Hepatocyte (in vitro differentiated cells): ENCODE data around the gene XCL2. TPM values are rescaled to one million over a fixed set of nuclear protein-coding genes. Genes with fewer than 3 reads are reported as not detected.
A peak's percentile ranks its signal among the peaks of the same experiment; 100 is the strongest.
"Not testable (repeated sequence)": the region's sequence is repeated elsewhere in the genome, so short reads cannot be mapped to it uniquely, and the experiment has no call there.

ENCODE experiments used
- DNase-seq: peaks from one replicate; pipeline ENCODE4 v3.0.0-alpha.2; 2016; ENCODE audit warnings: low spot score
- H2AFZ ChIP-seq: fragments of 200-600 bp; sonication (generic); 2 replicates; pipeline ENCODE4 v1.6.0; 2016; ENCODE audit warnings: antibody characterized with exemption, mild to moderate bottlenecking
- H3K27ac ChIP-seq: fragments of 200-600 bp; sonication (generic); 2 replicates; pipeline ENCODE4 v1.5.1; 2016; ENCODE audit warnings: mild to moderate bottlenecking
- H3K27me3 ChIP-seq: fragments of 200-600 bp; sonication (generic); 2 replicates; pipeline ENCODE4 v1.6.1; 2016
- H3K36me3 ChIP-seq: fragments of 200-600 bp; sonication (generic); replicated peaks from 2 replicates; pipeline ENCODE4 v1.5.1; 2016; ENCODE audit warnings: low read depth; ENCODE audit not compliant: insufficient read depth
- H3K4me1 ChIP-seq: fragments of 200-600 bp; sonication (generic); 2 replicates; pipeline ENCODE4 v1.5.1; 2016; ENCODE audit warnings: mild to moderate bottlenecking, moderate library complexity; ENCODE audit not compliant: insufficient read depth
- H3K4me2 ChIP-seq: fragments of 200-600 bp; sonication (generic); 2 replicates; pipeline ENCODE4 v1.6.0; 2016
- H3K4me3 ChIP-seq: fragments of 200-600 bp; sonication (generic); 2 replicates; pipeline ENCODE4 v1.5.1; 2016; ENCODE audit warnings: mild to moderate bottlenecking
- H3K79me2 ChIP-seq: fragments of 200-600 bp; sonication (generic); 2 replicates; pipeline ENCODE4 v1.6.0; 2017; ENCODE audit warnings: mild to moderate bottlenecking
- H3K9me2 ChIP-seq: fragments of 200-600 bp; sonication (generic); replicated peaks from 2 replicates; pipeline ENCODE4 v1.6.0; 2017; ENCODE audit warnings: mild to moderate bottlenecking; ENCODE audit not compliant: insufficient read depth
- H3K9me3 ChIP-seq: fragments of 200-600 bp; sonication (generic); 2 replicates; pipeline ENCODE4 v1.5.1; 2016; ENCODE audit warnings: low read depth, mild to moderate bottlenecking
- H4K20me1 ChIP-seq: fragments of 200-600 bp; sonication (generic); 2 replicates; pipeline ENCODE4 v1.6.0; 2016; ENCODE audit warnings: mild to moderate bottlenecking; ENCODE audit not compliant: insufficient read depth, poor library complexity, severe bottlenecking
- EZH2 ChIP-seq: fragments of 200-600 bp; sonication (generic); IDR thresholded peaks from 2 replicates; pipeline ENCODE4 v1.6.1; 2016; ENCODE audit warnings: antibody characterized with exemption, mild to moderate bottlenecking, borderline replicate concordance
- EZH2phosphoT487 ChIP-seq: fragments of 200-600 bp; sonication (generic); IDR thresholded peaks from one replicate; pipeline ENCODE4 v1.6.1; 2018; ENCODE audit warnings: antibody characterized with exemption, mild to moderate bottlenecking, low read depth, moderate library complexity; ENCODE audit not compliant: unreplicated experiment, severe bottlenecking
- whole genome bisulfite sequencing: methylation state at CpG from one replicate; pipeline ENCODE4 v1.1.6; 2016; ENCODE audit warnings: low lambda C conversion rate; ENCODE audit errors: missing lambda C conversion rate; 5-methylcytosine and 5-hydroxymethylcytosine counted together
- polyA plus RNA-seq: library from polyadenylated mRNA; unstranded; fragments of >200 nt; fragmentation: Nextera tagmentation; extraction: Ambion mirVana; gene quantifications from 2 replicates; pipeline ENCODE4 v1.2.1, GENCODE V29; 2016
- total RNA-seq: library from RNA; depleted of rRNA; stranded (reverse); fragments of >200 nt; gene quantifications from 2 replicates; pipeline ENCODE4 v1.2.3, GENCODE V29; 2014
- TF ChIP-seq, protein P1 (sequence below): fragments of 200-600 bp; sonication (generic); IDR thresholded peaks from 2 replicates; pipeline ENCODE4 v1.5.1; 2016; ENCODE audit warnings: antibody characterized with exemption, mild to moderate bottlenecking; ENCODE audit not compliant: poor library complexity

Gene XCL2
- total and polyA plus RNA-seq, 2 experiments from 2014 or later, result not detected

GRCh38 chr1:168574234-168574633 lies 30.4 kb upstream of the XCL2 start:
- H3K4me1 ChIP-seq, result not testable (repeated sequence)

GRCh38 chr1:168572633-168573032 lies 28.8 kb upstream of the XCL2 start:
- WGBS, result 96% methylated on average over 3 of the region's 3 CpGs
- no peaks in the 10 kb centered on the region for H3K9me3 ChIP-seq
- no peaks in the 10 kb centered on the region for H3K36me3 ChIP-seq
- H3K27ac ChIP-seq, result no peak overlapping the region
- no peak overlapping the region for H2AFZ ChIP-seq
- H3K9me2 ChIP-seq, result no peaks in the 10 kb centered on the region
- H3K27me3 ChIP-seq, result no peaks in the 10 kb centered on the region
- DNase-seq, result no peak
- no peak overlapping the region for H3K4me3 ChIP-seq
- H3K4me1 ChIP-seq, result no peaks in the 10 kb centered on the region
- H4K20me1 ChIP-seq, result no peaks in the 10 kb centered on the region
- H3K4me2 ChIP-seq, result no peak overlapping the region
- no peaks in the 10 kb centered on the region for H3K79me2 ChIP-seq
- TF ChIP-seq, protein P1, sequence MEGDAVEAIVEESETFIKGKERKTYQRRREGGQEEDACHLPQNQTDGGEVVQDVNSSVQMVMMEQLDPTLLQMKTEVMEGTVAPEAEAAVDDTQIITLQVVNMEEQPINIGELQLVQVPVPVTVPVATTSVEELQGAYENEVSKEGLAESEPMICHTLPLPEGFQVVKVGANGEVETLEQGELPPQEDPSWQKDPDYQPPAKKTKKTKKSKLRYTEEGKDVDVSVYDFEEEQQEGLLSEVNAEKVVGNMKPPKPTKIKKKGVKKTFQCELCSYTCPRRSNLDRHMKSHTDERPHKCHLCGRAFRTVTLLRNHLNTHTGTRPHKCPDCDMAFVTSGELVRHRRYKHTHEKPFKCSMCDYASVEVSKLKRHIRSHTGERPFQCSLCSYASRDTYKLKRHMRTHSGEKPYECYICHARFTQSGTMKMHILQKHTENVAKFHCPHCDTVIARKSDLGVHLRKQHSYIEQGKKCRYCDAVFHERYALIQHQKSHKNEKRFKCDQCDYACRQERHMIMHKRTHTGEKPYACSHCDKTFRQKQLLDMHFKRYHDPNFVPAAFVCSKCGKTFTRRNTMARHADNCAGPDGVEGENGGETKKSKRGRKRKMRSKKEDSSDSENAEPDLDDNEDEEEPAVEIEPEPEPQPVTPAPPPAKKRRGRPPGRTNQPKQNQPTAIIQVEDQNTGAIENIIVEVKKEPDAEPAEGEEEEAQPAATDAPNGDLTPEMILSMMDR, result no peak
- no peak for TF ChIP-seq EZH2
- no peak for TF ChIP-seq EZH2phosphoT487

More at GRCh38 chr1:168574234-168574633, 30.4 kb upstream of the XCL2 start:
- not testable (repeated sequence) for H3K4me3 ChIP-seq, H3K4me2 ChIP-seq, H3K36me3 ChIP-seq, H4K20me1 ChIP-seq, H3K9me2 ChIP-seq, H3K9me3 ChIP-seq, H3K79me2 ChIP-seq, H2AFZ ChIP-seq, H3K27me3 ChIP-seq, DNase-seq, H3K27ac ChIP-seq
- TF ChIP-seq, protein P1, result peak; percentile 39
- 5% methylated on average over 4 of the region's 4 CpGs for WGBS

- Histone ChIP-seq H3K36me3 (no peaks in the 10 kb centered on the region), H3K9me3 (no peaks in the 10 kb centered on the region), H3K4me3 (no peak overlapping the region), H3K27ac (no peak overlapping the region), H3K4me1 (no peaks in the 10 kb centered on the region), H3K9me2 (no peaks in the 10 kb centered on the region), H3K4me2 (no peak overlapping the region), H4K20me1 (no peaks in the 10 kb centered on the region), H3K27me3 (no peaks in the 10 kb centered on the region), H3K79me2 (no peaks in the 10 kb centered on the region), H2AFZ (no peak overlapping the region)
- TF ChIP-seq, protein P1, result no peak
- TF ChIP-seq EZH2phosphoT487, result no peak
- DNase-seq, result no peak
- 75% methylated on average over 3 of the region's 3 CpGs for WGBS
These were observed 26.9 kb upstream of the XCL2 start for GRCh38 chr1:168570652-168571051.

GRCh38 chr1:168568346-168568745 lies 24.5 kb upstream of the XCL2 start:
- H3K4me3 ChIP-seq, result no peak overlapping the region
- H3K4me2 ChIP-seq, result no peak overlapping the region
- H3K79me2 ChIP-seq, result no peaks in the 10 kb centered on the region
- no peaks in the 10 kb centered on the region for H3K4me1 ChIP-seq
- H3K27ac ChIP-seq, result no peak overlapping the region
- no peak for TF ChIP-seq EZH2phosphoT487
- TF ChIP-seq, protein P1, result no peak
- no peak for TF ChIP-seq EZH2
- H4K20me1 ChIP-seq, result no peaks in the 10 kb centered on the region
- H3K36me3 ChIP-seq, result no peaks in the 10 kb centered on the region
- no peaks in the 10 kb centered on the region for H3K9me2 ChIP-seq
- WGBS, result 48% methylated on average over 1 of the region's 1 CpG
- H3K9me3 ChIP-seq, result no peaks in the 10 kb centered on the region
- no peak overlapping the region for H2AFZ ChIP-seq
- no peak for DNase-seq
- no peaks in the 10 kb centered on the region for H3K27me3 ChIP-seq
